Stimulated activated naive CD8-positive, alpha-beta T cell treated with anti-CD3 and anti-CD28 coated beads, Interleukin-15, Interleukin-2, amounts not matched to agents 100 ng/mL and 50 ng/mL, for 24 hours (primary cell): Measurements from ENCODE around the gene SHFL.

Source experiments
- H3K27ac Mint-ChIP-seq: one replicate; pipeline ENCODE4 v1.8.0; 2021; ENCODE audit warnings: mild to moderate bottlenecking, mixed read lengths
- H3K27me3 Mint-ChIP-seq: one replicate; pipeline ENCODE4 v1.8.0; 2021; ENCODE audit warnings: mixed read lengths
- H3K36me3 Mint-ChIP-seq: one replicate; pipeline ENCODE4 v1.8.0; 2021; ENCODE audit warnings: low read depth, mixed read lengths
- H3K4me1 Mint-ChIP-seq: one replicate; pipeline ENCODE4 v1.8.0; 2021; ENCODE audit warnings: low read depth, mixed read lengths
- H3K4me3 Mint-ChIP-seq: one replicate; pipeline ENCODE4 v1.8.0; 2021; ENCODE audit warnings: mild to moderate bottlenecking, mixed read lengths
- H3K9me3 Mint-ChIP-seq: one replicate; pipeline ENCODE4 v1.8.0; 2021; ENCODE audit warnings: mixed read lengths

Gene SHFL

GRCh38 chr19:10085641-10086590 is at the start of gene SHFL:
TSS of gene SHFL (plus strand) at chr19:10086317. CDS start at chr19:10086428, 111 bp downstream.
- H3K27me3 Mint-ChIP-seq: no peaks in the 10 kb centered on the region

DNA sequence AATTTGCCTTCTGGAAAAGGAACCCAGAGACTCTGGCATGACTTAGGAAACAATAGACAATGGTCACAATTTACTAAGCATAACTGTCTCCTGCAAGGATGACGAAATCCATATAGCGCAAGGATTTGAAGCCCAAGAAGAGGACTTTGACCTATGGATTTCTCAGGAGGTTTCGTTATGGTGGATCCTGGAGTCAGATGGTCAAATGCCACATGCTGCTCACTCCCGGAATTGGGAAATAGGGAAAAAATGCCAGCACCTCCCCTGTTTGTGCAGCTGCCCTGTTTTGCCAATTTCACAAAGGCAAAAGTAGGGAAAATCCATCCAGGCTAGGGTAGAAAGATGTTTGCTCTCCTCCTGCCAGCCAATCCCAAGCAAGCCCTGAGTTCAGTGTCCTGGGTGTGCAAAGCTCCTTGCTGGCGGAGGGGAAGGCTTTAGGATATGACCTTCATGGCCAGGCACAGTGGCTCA is 49.5 kb upstream of the SHFL start:
- H3K4me1 Mint-ChIP-seq: no peaks in the 10 kb centered on the region
- no peaks in the 10 kb centered on the region for H3K9me3 Mint-ChIP-seq
- H3K4me3 Mint-ChIP-seq: no peak overlapping the region
- no peak overlapping the region for H3K27ac Mint-ChIP-seq
- peaks cover 25% of the 10 kb centered on the region for H3K27me3 Mint-ChIP-seq
- no peaks in the 10 kb centered on the region for H3K36me3 Mint-ChIP-seq

More at GRCh38 chr19:10085641-10086590, at the start of gene SHFL:
- peaks cover 10% of the 10 kb centered on the region for H3K36me3 Mint-ChIP-seq
- H3K9me3 Mint-ChIP-seq: no peaks in the 10 kb centered on the region
- H3K27ac Mint-ChIP-seq: peak within 1 kb of the TSS; percentile 90
- H3K4me3 Mint-ChIP-seq: peak within 1 kb of the TSS; percentile 85
- peaks cover 6% of the 10 kb centered on the region for H3K4me1 Mint-ChIP-seq

DNA sequence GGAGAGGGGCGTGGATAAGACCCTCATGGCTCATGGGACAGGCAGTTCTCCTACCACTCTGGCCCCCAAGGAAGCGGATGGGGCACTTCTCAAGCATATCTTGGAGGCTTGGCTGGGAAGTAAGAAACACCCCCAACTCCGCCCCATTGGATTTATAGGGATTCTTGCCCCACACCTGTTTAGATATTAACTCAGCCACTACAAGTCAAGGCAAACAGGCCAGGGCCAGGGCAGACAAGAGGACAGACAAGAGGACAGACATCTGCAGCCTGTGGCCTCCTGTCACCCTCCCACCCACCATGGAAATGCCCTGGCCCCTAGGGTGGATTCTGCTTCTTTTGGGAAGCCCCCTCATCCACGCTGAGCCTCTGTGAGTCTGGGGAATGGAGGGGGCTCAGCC is 48.8 kb upstream of the SHFL start:
- no peak overlapping the region for H3K27ac Mint-ChIP-seq
- peaks cover 4% of the 10 kb centered on the region for H3K9me3 Mint-ChIP-seq
- no peaks in the 10 kb centered on the region for H3K36me3 Mint-ChIP-seq
- H3K4me1 Mint-ChIP-seq: no peaks in the 10 kb centered on the region
- no peak overlapping the region for H3K4me3 Mint-ChIP-seq
- peaks cover 26% of the 10 kb centered on the region for H3K27me3 Mint-ChIP-seq

DNA sequence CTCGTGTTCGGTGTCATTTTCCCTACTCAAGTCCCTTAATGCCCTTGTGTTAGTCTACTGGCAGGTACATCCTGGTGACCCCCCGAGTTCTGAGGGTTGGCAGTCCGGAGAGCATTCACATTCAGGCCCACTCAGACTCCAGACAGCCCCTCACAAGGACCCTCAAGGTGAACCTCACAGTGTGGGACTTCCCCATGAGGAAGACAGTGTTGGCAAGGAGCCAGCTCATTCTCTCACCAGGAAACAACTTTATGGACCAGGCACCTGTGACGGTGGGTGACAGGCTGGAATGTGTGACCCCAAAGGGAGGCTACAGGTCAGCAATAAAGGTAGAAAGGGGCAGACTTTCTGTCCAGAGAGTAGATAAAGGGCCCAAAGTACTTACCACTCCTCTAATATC is 48.3 kb upstream of the SHFL start:
- no peak overlapping the region for H3K4me3 Mint-ChIP-seq
- no peak overlapping the region for H3K27ac Mint-ChIP-seq
- peaks cover 23% of the 10 kb centered on the region for H3K27me3 Mint-ChIP-seq
- H3K9me3 Mint-ChIP-seq: peaks cover 4% of the 10 kb centered on the region
- H3K4me1 Mint-ChIP-seq: no peaks in the 10 kb centered on the region
- no peaks in the 10 kb centered on the region for H3K36me3 Mint-ChIP-seq

DNA sequence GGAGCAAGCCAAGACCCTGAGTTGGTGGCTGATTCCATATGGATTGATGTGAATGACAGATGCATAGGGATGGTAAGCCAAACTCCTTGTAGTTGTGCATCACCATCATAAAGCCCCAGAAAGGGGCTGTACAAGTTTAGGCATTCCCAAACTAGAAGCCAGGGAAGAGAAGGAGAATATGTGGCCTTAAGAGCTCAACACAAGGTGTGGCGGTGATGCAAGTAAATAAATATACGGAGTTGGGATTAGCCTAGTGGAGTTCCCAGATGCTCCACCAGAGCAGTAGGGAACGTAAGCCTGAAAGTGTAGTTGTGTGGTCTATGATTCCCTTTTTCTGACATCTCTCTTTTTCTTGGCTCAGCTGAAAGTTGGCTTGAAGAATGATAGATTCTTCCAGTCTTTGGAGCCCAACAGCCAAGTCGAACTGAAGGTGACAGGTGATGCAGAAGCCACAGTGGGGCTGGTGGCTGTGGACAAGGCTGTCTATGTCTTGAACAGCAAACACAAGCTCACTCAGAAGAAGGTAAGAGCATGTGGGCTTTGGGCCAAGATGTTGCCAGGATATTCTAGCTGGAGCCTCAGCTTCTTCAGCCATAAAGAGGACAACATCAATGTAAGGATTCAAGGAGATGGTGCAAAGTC is 42.7 kb upstream of the SHFL start:
- Mint-ChIP-seq H3K36me3 (no peaks in the 10 kb centered on the region), H3K27me3 (peaks cover 31% of the 10 kb centered on the region), H3K9me3 (peaks cover 10% of the 10 kb centered on the region), H3K4me1 (no peaks in the 10 kb centered on the region), H3K27ac (no peak overlapping the region), H3K4me3 (no peak overlapping the region)

DNA sequence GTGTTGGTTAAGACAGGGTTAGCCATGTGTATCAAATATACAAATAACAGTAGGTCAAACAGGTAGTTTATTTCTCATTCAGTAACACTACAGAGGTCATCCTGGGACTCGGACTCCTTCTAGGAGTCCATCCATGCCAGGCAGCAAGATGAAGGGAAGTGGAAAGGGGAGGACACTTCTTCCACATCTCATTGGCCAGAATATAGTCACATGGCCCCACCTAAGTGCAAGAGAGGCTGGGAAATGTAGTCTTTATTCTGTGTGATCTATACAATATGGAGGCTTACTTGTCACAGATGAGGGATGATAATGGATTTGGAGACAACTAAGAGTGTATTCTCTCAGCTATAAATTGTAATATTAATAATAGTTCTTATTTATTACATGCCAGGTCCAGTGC is 41.7 kb upstream of the SHFL start:
- no peak overlapping the region for H3K4me3 Mint-ChIP-seq
- H3K27me3 Mint-ChIP-seq: peaks cover 31% of the 10 kb centered on the region

GRCh38 chr19:10045371-10045770 is 40.7 kb upstream of the SHFL start:
- no peak overlapping the region for H3K4me3 Mint-ChIP-seq
- no peak overlapping the region for H3K27ac Mint-ChIP-seq
- peaks cover 10% of the 10 kb centered on the region for H3K9me3 Mint-ChIP-seq
- H3K36me3 Mint-ChIP-seq: no peaks in the 10 kb centered on the region
- H3K4me1 Mint-ChIP-seq: no peaks in the 10 kb centered on the region
- peaks cover 31% of the 10 kb centered on the region for H3K27me3 Mint-ChIP-seq

More for the DNA sequence above, 41.7 kb upstream of the SHFL start:
- H3K36me3 Mint-ChIP-seq: no peaks in the 10 kb centered on the region
- H3K27ac Mint-ChIP-seq: no peak overlapping the region
- H3K9me3 Mint-ChIP-seq: peaks cover 10% of the 10 kb centered on the region
- H3K4me1 Mint-ChIP-seq: no peaks in the 10 kb centered on the region

GRCh38 chr19:10049626-10050025 is 36.5 kb upstream of the SHFL start:
- no peaks in the 10 kb centered on the region for H3K36me3 Mint-ChIP-seq
- no peaks in the 10 kb centered on the region for H3K9me3 Mint-ChIP-seq
- peaks cover 4% of the 10 kb centered on the region for H3K27me3 Mint-ChIP-seq
- no peak overlapping the region for H3K27ac Mint-ChIP-seq
- H3K4me1 Mint-ChIP-seq: no peaks in the 10 kb centered on the region
- no peak overlapping the region for H3K4me3 Mint-ChIP-seq

- Mint-ChIP-seq H3K36me3 (no peaks in the 10 kb centered on the region), H3K4me3 (no peak overlapping the region), H3K4me1 (no peaks in the 10 kb centered on the region), H3K27me3 (peaks cover under 1% of the 10 kb centered on the region), H3K27ac (no peak overlapping the region), H3K9me3 (no peaks in the 10 kb centered on the region)
Measured at GRCh38 chr19:10052602-10053360, 33.3 kb upstream of the SHFL start.

DNA sequence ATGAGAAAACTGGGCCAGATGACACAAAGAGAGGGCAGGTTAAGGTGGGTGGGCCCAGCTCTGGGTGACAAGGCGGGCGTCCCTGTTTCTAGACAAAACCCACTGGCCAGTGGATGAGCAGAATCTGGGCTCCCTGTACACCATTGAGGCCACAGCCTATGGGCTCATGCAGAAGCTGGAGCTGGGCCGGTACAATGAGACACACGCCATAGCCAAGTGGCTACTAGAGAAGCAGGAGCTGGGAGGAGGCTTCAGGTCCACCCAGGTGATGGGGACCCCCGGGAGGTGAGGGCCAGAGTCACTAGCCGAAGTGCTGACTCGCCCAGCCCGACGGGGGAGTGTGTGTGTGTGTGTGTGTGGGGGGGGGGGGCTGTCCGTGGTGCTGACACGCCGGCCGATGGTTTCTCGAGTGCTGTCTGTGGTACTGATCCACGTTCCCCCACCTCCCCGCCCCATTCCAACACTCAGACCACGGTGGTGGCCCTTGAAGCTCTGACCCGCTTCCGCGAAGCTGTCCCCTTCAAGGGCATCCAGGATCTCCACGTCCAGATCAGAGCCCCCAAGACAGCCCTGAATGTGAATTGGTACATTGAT is 24.3 kb upstream of the SHFL start:
- Mint-ChIP-seq H3K4me1 (no peaks in the 10 kb centered on the region), H3K36me3 (no peaks in the 10 kb centered on the region), H3K4me3 (no peak overlapping the region), H3K27ac (no peak overlapping the region), H3K27me3 (peaks cover 25% of the 10 kb centered on the region), H3K9me3 (no peaks in the 10 kb centered on the region)

GRCh38 chr19:10068205-10068604 is 17.9 kb upstream of the SHFL start:
- Mint-ChIP-seq H3K27ac (no peak overlapping the region), H3K36me3 (no peaks in the 10 kb centered on the region), H3K4me1 (peaks cover 5% of the 10 kb centered on the region), H3K4me3 (no peak overlapping the region), H3K27me3 (peaks cover 10% of the 10 kb centered on the region), H3K9me3 (no peaks in the 10 kb centered on the region)

DNA sequence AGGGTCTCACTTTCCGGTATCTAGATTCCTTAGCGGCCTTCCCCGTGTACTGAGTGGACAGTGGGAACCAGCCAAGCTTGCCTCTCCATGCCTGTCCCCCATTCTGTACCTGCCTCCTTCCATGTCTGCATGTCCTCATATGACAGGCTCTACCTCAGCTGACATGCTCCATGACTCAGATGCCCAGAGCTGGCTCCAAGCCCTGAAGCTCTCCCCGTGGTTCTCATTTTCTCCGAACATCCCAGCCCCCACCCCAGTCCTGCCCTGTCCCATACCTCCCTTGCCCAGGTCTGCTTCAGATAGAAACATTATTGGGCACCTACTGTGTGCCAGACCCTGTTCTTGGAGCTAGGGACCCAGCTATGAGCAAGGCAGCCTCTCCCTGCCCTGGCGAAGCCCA is 17.1 kb upstream of the SHFL start:
- H3K4me3 Mint-ChIP-seq: no peak overlapping the region
- H3K36me3 Mint-ChIP-seq: no peaks in the 10 kb centered on the region
- H3K27me3 Mint-ChIP-seq: peaks cover 3% of the 10 kb centered on the region
- peaks cover 5% of the 10 kb centered on the region for H3K4me1 Mint-ChIP-seq
- no peaks in the 10 kb centered on the region for H3K9me3 Mint-ChIP-seq
- no peak overlapping the region for H3K27ac Mint-ChIP-seq

DNA sequence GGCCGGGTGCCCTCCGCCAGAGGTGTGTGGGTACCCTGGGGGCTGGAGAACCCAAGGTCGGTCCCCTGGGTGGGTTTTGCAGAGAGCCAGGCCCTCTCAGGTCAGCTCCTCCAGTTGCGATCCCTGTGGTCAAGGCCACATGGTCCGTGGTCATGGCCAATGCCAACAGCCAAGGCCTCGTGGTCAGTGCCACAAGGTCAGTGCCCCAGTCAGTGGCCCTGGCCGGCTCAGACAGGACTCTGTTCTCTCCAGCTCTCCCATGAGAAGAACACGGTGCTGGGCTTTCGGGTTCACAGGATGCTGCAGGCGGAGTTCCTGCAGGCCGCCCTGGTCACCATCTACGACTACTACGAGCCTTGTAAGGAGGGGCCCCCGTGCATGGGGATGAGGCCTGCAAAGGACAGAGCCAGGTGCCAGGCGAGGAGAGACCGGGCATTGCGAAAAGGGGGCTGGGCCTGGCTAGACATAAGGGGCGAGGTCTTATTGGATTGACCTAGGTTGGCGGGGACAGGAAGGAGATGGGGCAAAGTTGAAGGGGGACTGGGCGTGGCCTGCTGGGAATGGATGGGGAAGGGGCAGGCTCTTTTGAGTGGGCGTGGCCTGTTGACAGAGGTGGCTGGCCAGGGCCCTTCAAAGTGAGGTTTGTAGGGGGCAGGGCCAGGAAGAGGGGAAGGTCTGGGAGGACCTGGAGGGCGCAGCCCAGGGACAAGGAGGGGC is 15.2 kb upstream of the SHFL start:
- Mint-ChIP-seq H3K4me1 (peaks cover 5% of the 10 kb centered on the region), H3K27me3 (peaks cover 3% of the 10 kb centered on the region), H3K36me3 (no peaks in the 10 kb centered on the region), H3K27ac (no peak overlapping the region), H3K4me3 (no peak overlapping the region), H3K9me3 (no peaks in the 10 kb centered on the region)

- no peak overlapping the region for H3K4me3 Mint-ChIP-seq
- H3K4me1 Mint-ChIP-seq: no peaks in the 10 kb centered on the region
- no peaks in the 10 kb centered on the region for H3K27me3 Mint-ChIP-seq
- no peaks in the 10 kb centered on the region for H3K9me3 Mint-ChIP-seq
- H3K27ac Mint-ChIP-seq: no peak overlapping the region
- H3K36me3 Mint-ChIP-seq: no peaks in the 10 kb centered on the region
Measured at GRCh38 chr19:10074153-10074552, 12.0 kb upstream of the SHFL start.
